ENCODE data around the gene MIOX. TPM values are rescaled to one million over a fixed set of nuclear protein-coding genes. Genes with fewer than 3 reads are reported as not detected.
A peak's percentile ranks its signal among the peaks of the same experiment; 100 is the strongest.
"Not testable (repeated sequence)": the region's sequence is repeated elsewhere in the genome, so short reads cannot be mapped to it uniquely, and the experiment has no call there.

MIOX gene
- total RNA-seq, 2 experiments from 2014 or later = 0.32 to 0.44 TPM

- Mint-ChIP-seq H3K36me3 (ENCODE audit: low read depth) (peaks cover 8% of the 10 kb centered on the region), H3K4me3 (peak overlapping the region; percentile 87), H3K27me3 (no peaks in the 10 kb centered on the region), H3K4me1 (peaks cover 49% of the 10 kb centered on the region), H3K9me3 (ENCODE audit: low read depth) (no peaks in the 10 kb centered on the region), H3K27ac (peak overlapping the region; percentile 97)
- intact Hi-C loops (cut with DNase I, micrococcal nuclease) = loop anchor here (1.0 to 5.0 kb wide), 9 partner anchors 8 to 554 kb away; partner anchors contain the start of genes SYCE3 (in 2 of the 2), CHKB (in 1 of the 2) and NCAPH2 (in 1 of the 2)
- CTCF ChIA-PET = no interaction called here
- DNase-seq (peak; percentile 88), ATAC-seq (peak; percentile 52)
- POLR2A ChIA-PET = no interaction called here
Measured at GRCh38 chr22:50531546-50531961, 44.9 kb downstream of the MIOX start.

- no peaks in the 10 kb centered on the region for H3K9me3 Mint-ChIP-seq (ENCODE audit: low read depth)
- intact Hi-C loops (cut with DNase I, micrococcal nuclease) = loop anchor here (1.0 to 5.0 kb wide), 9 partner anchors 7 to 555 kb away; partner anchors contain the start of genes SYCE3 (in 2 of the 2), CHKB (in 1 of the 2) and NCAPH2 (in 1 of the 2)
Measured at GRCh38 chr22:50531962-50532674, 45.5 kb downstream of the MIOX start.

GRCh38 chr22:50532824-50533796, 46.5 kb downstream of the MIOX start:
- POLR2A ChIA-PET = no interaction called here

More at GRCh38 chr22:50531962-50532674, 45.5 kb downstream of the MIOX start:
- POLR2A ChIA-PET = no interaction called here
- H3K4me3 Mint-ChIP-seq = peak overlapping the region; percentile 87
- CTCF ChIA-PET = no interaction called here
- no peaks in the 10 kb centered on the region for H3K27me3 Mint-ChIP-seq
- H3K36me3 Mint-ChIP-seq (ENCODE audit: low read depth) = peaks cover 8% of the 10 kb centered on the region
- H3K27ac Mint-ChIP-seq = peak overlapping the region; percentile 97
- DNase-seq (peak; percentile 51), ATAC-seq (no peak)
- peaks cover 48% of the 10 kb centered on the region for H3K4me1 Mint-ChIP-seq

GRCh38 chr22:50533856-50534711, 47.4 kb downstream of the MIOX start:
- peak overlapping the region; percentile 79 for H3K27ac Mint-ChIP-seq
- H3K36me3 Mint-ChIP-seq (ENCODE audit: low read depth); POLR2A ChIA-PET; H3K27me3 Mint-ChIP-seq; H3K9me3 Mint-ChIP-seq (ENCODE audit: low read depth); ATAC-seq; DNase-seq: not testable (repeated sequence)
- peak overlapping the region; percentile 87 for H3K4me3 Mint-ChIP-seq
- intact Hi-C loops (cut with DNase I, micrococcal nuclease) = loop anchor here in 1 of 2 experiments (5.0 kb wide), 1 partner anchor 557 kb away; no protein-coding TSS in a partner anchor
- H3K4me1 Mint-ChIP-seq = peaks cover 41% of the 10 kb centered on the region
- CTCF ChIA-PET = interaction anchor here (0.8 to 2.9 kb wide), 3 partner anchors 8 to 87 kb away, joined by 3 to 16 read pairs (median 3); partner anchors contain the start of gene SCO2

More at GRCh38 chr22:50532824-50533796, 46.5 kb downstream of the MIOX start:
- ATAC-seq (no peak), DNase-seq (no peak)
- peak overlapping the region; percentile 87 for H3K4me3 Mint-ChIP-seq
- intact Hi-C loops (cut with DNase I, micrococcal nuclease) = loop anchor here in 1 of 2 experiments (5.0 kb wide), 1 partner anchor 556 kb away; no protein-coding TSS in a partner anchor
- H3K4me1 Mint-ChIP-seq = peaks cover 41% of the 10 kb centered on the region
- no peaks in the 10 kb centered on the region for H3K9me3 Mint-ChIP-seq (ENCODE audit: low read depth)
- no peaks in the 10 kb centered on the region for H3K27me3 Mint-ChIP-seq
- H3K27ac Mint-ChIP-seq = peak overlapping the region; percentile 79
- CTCF ChIA-PET = no interaction called here
- H3K36me3 Mint-ChIP-seq (ENCODE audit: low read depth) = peaks cover 8% of the 10 kb centered on the region

- ChIA-PET CTCF (interaction anchor here (0.9 to 2.9 kb wide), 4 partner anchors 9 to 84 kb away, joined by 3 to 16 read pairs (median 3); partner anchors contain the start of gene SCO2), POLR2A (interaction anchor here (0.6 kb wide), 1 partner anchor 86 kb away, joined by 7 read pairs; no protein-coding TSS in a partner anchor)
- no peaks in the 10 kb centered on the region for H3K9me3 Mint-ChIP-seq (ENCODE audit: low read depth)
- DNase-seq (no peak), ATAC-seq (no peak)
- H3K36me3 Mint-ChIP-seq (ENCODE audit: low read depth) = peaks cover 4% of the 10 kb centered on the region
- intact Hi-C loops (cut with DNase I, micrococcal nuclease) = no loop called here
- H3K4me3 Mint-ChIP-seq = no peak overlapping the region
- H3K27me3 Mint-ChIP-seq = no peaks in the 10 kb centered on the region
- peaks cover 50% of the 10 kb centered on the region for H3K4me1 Mint-ChIP-seq
- no peak overlapping the region for H3K27ac Mint-ChIP-seq
Measured at GRCh38 chr22:50535113-50535512, 48.5 kb downstream of the MIOX start.

GRCh38 chr22:50536226-50536625, 49.6 kb downstream of the MIOX start:
- intact Hi-C loops (cut with DNase I, micrococcal nuclease) = no loop called here

GRCh38 chr22:50537765-50538164, 51.1 kb downstream of the MIOX start:
- H3K36me3 Mint-ChIP-seq (ENCODE audit: low read depth) = peaks cover 9% of the 10 kb centered on the region
- no peak overlapping the region for H3K27ac Mint-ChIP-seq
- peaks cover 72% of the 10 kb centered on the region for H3K4me1 Mint-ChIP-seq
- intact Hi-C loops (cut with DNase I, micrococcal nuclease) = no loop called here
- H3K27me3 Mint-ChIP-seq = no peaks in the 10 kb centered on the region
- CTCF ChIA-PET = interaction anchor here (6.4 kb wide), 1 partner anchor 12 kb away, joined by 72 read pairs; the partner anchor contains the start of gene SCO2
- H3K9me3 Mint-ChIP-seq (ENCODE audit: low read depth) = no peaks in the 10 kb centered on the region
- H3K4me3 Mint-ChIP-seq = no peak overlapping the region
- POLR2A ChIA-PET = no interaction called here
- ATAC-seq (no peak), DNase-seq (no peak)

More at GRCh38 chr22:50536226-50536625, 49.6 kb downstream of the MIOX start:
- Mint-ChIP-seq H3K9me3 (ENCODE audit: low read depth) (no peaks in the 10 kb centered on the region), H3K4me1 (peaks cover 60% of the 10 kb centered on the region), H3K4me3 (no peak overlapping the region), H3K36me3 (ENCODE audit: low read depth) (peaks cover 6% of the 10 kb centered on the region), H3K27ac (peak overlapping the region; percentile 65), H3K27me3 (no peaks in the 10 kb centered on the region)
- no peak for ATAC-seq
- ChIA-PET POLR2A (no interaction called here), CTCF (interaction anchor here (0.9 to 2.9 kb wide), 4 partner anchors 8 to 83 kb away, joined by 3 to 16 read pairs (median 3); partner anchors contain the start of gene SCO2)
- DNase-seq = no peak

Other genes starting within 250 kb of the MIOX start
- 10 to 100 TPM; 42.2 to 49.2 TPM for gene TUBGCP6, start 241.8 kb upstream of the MIOX start, total RNA-seq
- gene HDAC10, start 235.6 kb upstream of the MIOX start, total RNA-seq = 10 to 100 TPM; 33.5 to 41.5 TPM
- gene MAPK12, start 225.2 kb upstream of the MIOX start, total RNA-seq = 1 to 10 TPM; 5.4 to 8.1 TPM
- gene MAPK11, start 216.5 kb upstream of the MIOX start, total RNA-seq = 10 to 100 TPM; 11.6 to 13.6 TPM
- 1 to 10 TPM; 5.5 to 6.3 TPM for gene PLXNB2, start 179.2 kb upstream of the MIOX start, total RNA-seq
- gene DENND6B, start 159.8 kb upstream of the MIOX start, total RNA-seq = 1 to 10 TPM; 2.8 TPM
- 10 to 100 TPM; 37.3 to 39.5 TPM for gene PPP6R2, start 143.5 kb upstream of the MIOX start, total RNA-seq
- 10 to 100 TPM; 97.6 TPM for gene SBF1, start 11.8 kb upstream of the MIOX start, total RNA-seq
- 1 to 10 TPM; 7.5 to 7.9 TPM for gene ADM2, start 5.3 kb upstream of the MIOX start, total RNA-seq
- 10 to 100 TPM; 46.8 to 49.4 TPM for gene LMF2, start 20.8 kb downstream of the MIOX start, total RNA-seq
- 100 to 1,000 TPM; 115 to 123 TPM for gene NCAPH2, start 21.4 kb downstream of the MIOX start, total RNA-seq
- gene SCO2, start 38.7 kb downstream of the MIOX start, total RNA-seq = 1 to 10 TPM; 2.4 to 5.6 TPM
- gene TYMP, start 43.2 kb downstream of the MIOX start, total RNA-seq = 10 to 100 TPM; 26.9 to 44.3 TPM
- gene KLHDC7B, start 59.0 kb downstream of the MIOX start, total RNA-seq = 1 to 10 TPM; 5.7 to 6.4 TPM
- 1 to 10 TPM; 3.8 TPM for gene SYCE3, start 76.1 kb downstream of the MIOX start, total RNA-seq
- gene CPT1B, start 91.6 kb downstream of the MIOX start, total RNA-seq = 10 to 100 TPM; 42.5 to 51.4 TPM
- gene CHKB, start 96.0 kb downstream of the MIOX start, total RNA-seq = 10 to 100 TPM; 68.2 to 79.7 TPM
- gene MAPK8IP2, start 113.9 kb downstream of the MIOX start, total RNA-seq = under 1 TPM; 0.14 TPM
- 10 to 100 TPM; 14.9 to 15.4 TPM for gene ARSA, start 141.3 kb downstream of the MIOX start, total RNA-seq
- gene SHANK3, start 186.0 kb downstream of the MIOX start, total RNA-seq = under 1 TPM; 0.14 to 0.16 TPM